ENCODE data around the gene ZBTB3.

ZBTB3 gene

DNA sequence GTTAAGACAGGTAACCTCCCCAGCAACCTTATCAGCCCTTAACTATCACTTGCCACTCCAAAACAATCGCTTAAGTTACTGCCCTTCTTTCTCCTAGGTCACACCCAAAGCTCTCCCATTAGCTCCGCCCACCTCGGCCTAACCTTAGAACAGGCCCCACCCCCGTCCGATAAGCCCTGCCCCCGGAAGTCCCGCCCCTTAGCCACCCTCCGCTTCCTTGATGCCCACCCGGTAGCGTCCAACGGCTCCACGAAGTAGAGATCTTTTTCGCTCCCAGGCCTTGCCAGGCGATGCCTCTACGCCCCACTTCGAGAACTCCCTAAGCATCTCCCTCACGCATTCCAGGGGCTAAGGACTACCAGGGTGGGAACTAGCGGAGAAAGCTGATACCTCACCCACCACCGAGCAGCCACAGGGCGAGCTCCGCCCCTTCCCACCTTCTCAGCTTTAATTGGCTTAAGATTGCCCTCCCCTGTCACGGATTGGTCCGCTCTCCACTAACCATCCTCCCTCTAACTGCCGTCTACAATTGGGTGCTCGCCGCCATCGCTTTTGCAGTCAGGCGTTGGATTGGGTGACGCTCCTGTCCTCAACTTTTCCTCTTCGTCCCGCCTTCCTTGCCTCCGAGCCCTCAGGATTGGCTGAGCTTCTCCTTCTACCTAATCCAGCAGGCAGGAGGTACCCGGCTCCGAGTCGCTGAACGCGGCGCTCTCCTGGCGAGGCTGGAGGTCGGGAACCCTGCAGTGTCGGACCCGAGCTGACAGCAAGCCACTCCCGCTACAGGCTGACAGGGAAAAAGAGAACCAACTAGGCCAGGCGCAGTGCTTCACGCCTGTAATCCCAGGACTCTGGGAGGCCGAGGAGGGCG lies at the start of gene ZBTB3:
ZBTB3 (minus strand) TSS at position 425 of the 868 bp plus-strand sequence. CDS start 496 bp downstream, outside the sequence.
- Histone ChIP-seq H2AFZ (ENCODE audit: low read depth, low read length) (peak within 1 kb of the TSS; percentile 65), H3K4me1 (ENCODE audit: insufficient read depth, low read length) (no peaks in the 10 kb centered on the region), H3K9me3 (ENCODE audit: low read length) (no peaks in the 10 kb centered on the region), H3K27me3 (ENCODE audit: insufficient read depth, low read length) (no peaks in the 10 kb centered on the region), H3K4me3 (ENCODE audit: low read length) (peak within 1 kb of the TSS; percentile 60), H3K36me3 (ENCODE audit: insufficient read depth, low read length) (peaks cover 17% of the 10 kb centered on the region)

DNA sequence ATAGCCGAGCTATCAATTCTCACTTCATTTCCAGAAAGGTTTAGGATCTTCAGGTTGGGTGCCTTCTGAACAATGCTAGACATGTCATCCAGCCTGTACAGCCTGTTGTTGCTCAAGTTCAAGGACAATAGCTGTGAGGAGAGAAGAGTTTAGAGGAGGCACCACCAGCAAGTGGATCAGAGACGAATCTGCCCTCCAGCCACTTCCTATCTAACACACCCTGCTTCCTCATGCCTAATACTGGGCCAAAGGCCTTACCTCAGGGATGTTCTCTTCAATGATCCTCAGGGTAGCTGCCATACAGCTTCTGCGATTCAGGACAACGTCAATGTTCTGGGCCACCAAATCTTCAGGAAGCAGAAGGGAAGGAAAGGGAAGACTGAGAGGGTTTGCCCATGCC lies 47.1 kb upstream of the ZBTB3 start:
- no peaks in the 10 kb centered on the region for H3K9me3 ChIP-seq (ENCODE audit: low read length)
- H3K36me3 ChIP-seq (ENCODE audit: insufficient read depth, low read length), result peaks cover 67% of the 10 kb centered on the region
- no peaks in the 10 kb centered on the region for H3K27me3 ChIP-seq (ENCODE audit: insufficient read depth, low read length)
- H2AFZ ChIP-seq (ENCODE audit: low read depth, low read length), result no peak overlapping the region
- H3K4me3 ChIP-seq (ENCODE audit: low read length), result no peak overlapping the region
- H3K4me1 ChIP-seq (ENCODE audit: insufficient read depth, low read length), result peaks cover 14% of the 10 kb centered on the region

DNA sequence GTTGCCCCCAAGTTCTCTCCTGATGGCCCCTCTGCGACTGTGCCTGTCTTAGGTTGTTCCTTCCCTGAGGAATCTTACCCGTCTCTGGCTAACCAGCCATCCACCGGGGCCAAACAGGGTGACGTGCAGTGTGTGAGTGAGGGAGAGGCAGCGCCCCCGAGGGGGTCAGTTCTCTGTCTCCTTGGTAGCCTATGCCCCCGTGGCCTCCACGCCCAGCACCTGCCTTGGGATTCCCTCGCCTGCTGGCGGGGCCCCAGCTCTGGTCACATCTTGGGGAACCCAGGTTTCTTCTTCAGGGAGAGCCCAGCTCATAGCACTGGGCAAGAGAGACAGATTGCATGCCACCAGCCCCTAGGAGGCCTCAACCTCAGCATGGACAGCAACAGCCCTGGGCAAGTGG lies 45.5 kb upstream of the ZBTB3 start:
- peaks cover 10% of the 10 kb centered on the region for H3K4me1 ChIP-seq (ENCODE audit: insufficient read depth, low read length)
- peaks cover 83% of the 10 kb centered on the region for H3K36me3 ChIP-seq (ENCODE audit: insufficient read depth, low read length)
- no peaks in the 10 kb centered on the region for H3K27me3 ChIP-seq (ENCODE audit: insufficient read depth, low read length)
- no peaks in the 10 kb centered on the region for H3K9me3 ChIP-seq (ENCODE audit: low read length)
- H2AFZ ChIP-seq (ENCODE audit: low read depth, low read length), result no peak overlapping the region
- H3K4me3 ChIP-seq (ENCODE audit: low read length), result no peak overlapping the region

DNA sequence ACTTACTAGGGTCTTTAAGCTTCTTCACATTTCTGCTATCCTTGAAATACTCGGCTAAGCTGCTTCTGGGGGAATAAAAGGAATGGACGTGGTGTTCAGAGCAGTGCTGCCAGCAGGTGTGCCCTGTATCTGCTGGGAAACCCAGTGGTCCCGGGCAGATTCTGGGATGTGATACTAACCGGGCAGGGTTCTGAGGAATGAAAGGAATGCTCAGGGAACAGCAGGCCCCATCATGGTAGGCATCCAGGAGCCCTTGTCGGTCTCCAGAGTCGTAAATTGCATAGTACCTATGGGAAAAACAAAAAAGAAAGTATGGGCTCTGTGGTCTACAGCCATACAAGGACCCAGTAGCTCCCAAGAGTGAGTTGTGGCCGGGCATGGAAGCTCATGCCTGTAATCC lies 42.3 kb upstream of the ZBTB3 start:
- Histone ChIP-seq H3K4me1 (ENCODE audit: insufficient read depth, low read length) (peaks cover 11% of the 10 kb centered on the region), H3K27me3 (ENCODE audit: insufficient read depth, low read length) (no peaks in the 10 kb centered on the region), H2AFZ (ENCODE audit: low read depth, low read length) (no peak overlapping the region), H3K36me3 (ENCODE audit: insufficient read depth, low read length) (peaks cover 83% of the 10 kb centered on the region), H3K4me3 (ENCODE audit: low read length) (no peak overlapping the region), H3K9me3 (ENCODE audit: low read length) (no peaks in the 10 kb centered on the region)

GRCh38 chr11:62794201-62794775 lies 40.3 kb upstream of the ZBTB3 start:
- H3K4me1 ChIP-seq (ENCODE audit: insufficient read depth, low read length), result peaks cover 21% of the 10 kb centered on the region
- peaks cover 81% of the 10 kb centered on the region for H3K36me3 ChIP-seq (ENCODE audit: insufficient read depth, low read length)
- no peak overlapping the region for H3K4me3 ChIP-seq (ENCODE audit: low read length)
- no peaks in the 10 kb centered on the region for H3K9me3 ChIP-seq (ENCODE audit: low read length)
- H3K27me3 ChIP-seq (ENCODE audit: insufficient read depth, low read length), result no peaks in the 10 kb centered on the region
- no peak overlapping the region for H2AFZ ChIP-seq (ENCODE audit: low read depth, low read length)

DNA sequence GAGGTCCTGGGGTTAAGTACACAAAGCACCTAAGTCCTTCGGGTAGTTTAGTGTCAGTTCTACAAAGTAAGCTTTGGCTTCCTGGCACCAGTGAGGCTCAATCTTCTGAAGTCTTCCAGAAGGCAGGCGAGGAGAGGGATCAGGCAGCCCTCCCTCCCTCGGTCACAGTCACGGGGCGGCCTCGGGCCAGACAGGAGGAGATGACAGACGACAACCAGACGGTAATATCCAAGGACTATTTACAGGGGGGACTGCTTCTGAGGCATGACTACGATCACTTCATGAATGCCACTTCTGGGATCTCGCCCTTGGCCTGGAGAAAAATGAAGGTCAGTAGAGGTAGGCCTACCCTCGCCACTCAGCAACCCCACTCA lies 38.2 kb upstream of the ZBTB3 start:
- Histone ChIP-seq H2AFZ (ENCODE audit: low read depth, low read length) (no peak overlapping the region), H3K4me3 (ENCODE audit: low read length) (peak overlapping the region; percentile 67), H3K9me3 (ENCODE audit: low read length) (no peaks in the 10 kb centered on the region), H3K36me3 (ENCODE audit: insufficient read depth, low read length) (peaks cover 68% of the 10 kb centered on the region), H3K27me3 (ENCODE audit: insufficient read depth, low read length) (no peaks in the 10 kb centered on the region), H3K4me1 (ENCODE audit: insufficient read depth, low read length) (peaks cover 21% of the 10 kb centered on the region)

GRCh38 chr11:62791501-62792201 lies 37.7 kb upstream of the ZBTB3 start, which contains the start of gene TMEM223:
TMEM223 (minus strand) TSS chr11:62792006; CDS start chr11:62791994, 12 bp downstream.
- H3K4me1 ChIP-seq (ENCODE audit: insufficient read depth, low read length), result peaks cover 21% of the 10 kb centered on the region
- peaks cover 62% of the 10 kb centered on the region for H3K36me3 ChIP-seq (ENCODE audit: insufficient read depth, low read length)
- H3K27me3 ChIP-seq (ENCODE audit: insufficient read depth, low read length), result no peaks in the 10 kb centered on the region
- H2AFZ ChIP-seq (ENCODE audit: low read depth, low read length), result no peak within 1 kb of the TSS
- H3K4me3 ChIP-seq (ENCODE audit: low read length), result peak within 1 kb of the TSS; percentile 67
- H3K9me3 ChIP-seq (ENCODE audit: low read length), result no peaks in the 10 kb centered on the region

- no peaks in the 10 kb centered on the region for H3K9me3 ChIP-seq (ENCODE audit: low read length)
- peaks cover 50% of the 10 kb centered on the region for H3K36me3 ChIP-seq (ENCODE audit: insufficient read depth, low read length)
- H2AFZ ChIP-seq (ENCODE audit: low read depth, low read length), result no peak overlapping the region
- H3K4me1 ChIP-seq (ENCODE audit: insufficient read depth, low read length), result peaks cover 25% of the 10 kb centered on the region
- H3K27me3 ChIP-seq (ENCODE audit: insufficient read depth, low read length), result no peaks in the 10 kb centered on the region
- no peak overlapping the region for H3K4me3 ChIP-seq (ENCODE audit: low read length)
Measured at GRCh38 chr11:62789576-62789975, 35.6 kb upstream of the ZBTB3 start.

- peaks cover 25% of the 10 kb centered on the region for H3K4me1 ChIP-seq (ENCODE audit: insufficient read depth, low read length)
- peaks cover 44% of the 10 kb centered on the region for H3K36me3 ChIP-seq (ENCODE audit: insufficient read depth, low read length)
- no peaks in the 10 kb centered on the region for H3K9me3 ChIP-seq (ENCODE audit: low read length)
- H2AFZ ChIP-seq (ENCODE audit: low read depth, low read length), result no peak overlapping the region
- H3K27me3 ChIP-seq (ENCODE audit: insufficient read depth, low read length), result no peaks in the 10 kb centered on the region
- H3K4me3 ChIP-seq (ENCODE audit: low read length), result no peak overlapping the region
Measured at GRCh38 chr11:62788991-62789390, 35.0 kb upstream of the ZBTB3 start.

- no peaks in the 10 kb centered on the region for H3K9me3 ChIP-seq (ENCODE audit: low read length)
- no peak within 1 kb of the TSS for H2AFZ ChIP-seq (ENCODE audit: low read depth, low read length)
- no peaks in the 10 kb centered on the region for H3K27me3 ChIP-seq (ENCODE audit: insufficient read depth, low read length)
- H3K36me3 ChIP-seq (ENCODE audit: insufficient read depth, low read length), result peaks cover 45% of the 10 kb centered on the region
- H3K4me1 ChIP-seq (ENCODE audit: insufficient read depth, low read length), result peaks cover 20% of the 10 kb centered on the region
- H3K4me3 ChIP-seq (ENCODE audit: low read length), result peak within 1 kb of the TSS; percentile 95
Measured at GRCh38 chr11:62787005-62787759, 33.2 kb upstream of the ZBTB3 start, which contains the start of gene TMEM179B. TMEM179B (plus strand) TSS chr11:62787402; CDS start chr11:62787432, 30 bp downstream.

DNA sequence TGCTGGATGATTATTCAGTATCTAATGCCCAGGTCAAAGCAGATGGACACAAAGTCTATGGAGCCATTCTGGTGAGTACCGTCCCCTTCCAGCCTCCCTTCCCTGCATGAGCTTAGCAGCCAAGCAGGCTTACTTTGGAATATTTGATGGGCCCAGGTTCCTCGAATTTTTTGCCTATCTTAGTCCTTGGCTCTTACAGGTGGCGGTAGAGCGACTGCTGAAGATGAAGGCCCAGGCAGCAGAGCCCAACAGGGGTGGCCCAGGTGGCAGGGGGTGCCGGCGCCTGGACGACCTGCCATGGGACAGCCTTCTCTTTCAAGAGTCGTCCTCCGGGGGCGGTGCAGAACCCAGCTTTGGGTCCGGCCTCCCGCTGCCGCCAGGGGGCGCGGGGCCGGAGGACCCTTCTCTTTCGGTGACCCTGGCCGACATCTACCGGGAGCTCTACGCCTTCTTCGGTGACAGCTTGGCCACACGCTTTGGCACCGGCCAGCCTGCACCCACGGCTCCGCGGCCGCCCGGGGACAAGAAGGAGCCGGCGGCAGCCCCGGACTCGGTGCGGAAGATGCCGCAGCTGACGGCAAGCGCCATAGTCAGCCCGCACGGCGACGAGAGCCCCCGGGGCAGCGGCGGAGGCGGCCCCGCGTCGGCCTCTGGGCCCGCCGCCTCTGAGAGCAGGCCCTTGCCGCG lies 32.5 kb upstream of the ZBTB3 start:
- Histone ChIP-seq H3K9me3 (ENCODE audit: low read length) (no peaks in the 10 kb centered on the region), H3K4me3 (ENCODE audit: low read length) (peak overlapping the region; percentile 95), H2AFZ (ENCODE audit: low read depth, low read length) (no peak overlapping the region), H3K36me3 (ENCODE audit: insufficient read depth, low read length) (peaks cover 48% of the 10 kb centered on the region), H3K27me3 (ENCODE audit: insufficient read depth, low read length) (no peaks in the 10 kb centered on the region), H3K4me1 (ENCODE audit: insufficient read depth, low read length) (peaks cover 16% of the 10 kb centered on the region)

GRCh38 chr11:62782753-62783152 lies 28.8 kb upstream of the ZBTB3 start:
- Histone ChIP-seq H3K9me3 (ENCODE audit: low read length) (no peaks in the 10 kb centered on the region), H3K4me1 (ENCODE audit: insufficient read depth, low read length) (peaks cover 4% of the 10 kb centered on the region), H3K4me3 (ENCODE audit: low read length) (no peak overlapping the region), H2AFZ (ENCODE audit: low read depth, low read length) (no peak overlapping the region), H3K27me3 (ENCODE audit: insufficient read depth, low read length) (no peaks in the 10 kb centered on the region), H3K36me3 (ENCODE audit: insufficient read depth, low read length) (peaks cover 37% of the 10 kb centered on the region)

All from neuron (in vitro differentiated cells).